ENCODE measurements around the gene IGFL4.
A peak's percentile ranks its signal among the peaks of the same experiment; 100 is the strongest.
"Not testable (repeated sequence)": the region's sequence is repeated elsewhere in the genome, so short reads cannot be mapped to it uniquely, and the experiment has no call there.

Gene IGFL4

DNA sequence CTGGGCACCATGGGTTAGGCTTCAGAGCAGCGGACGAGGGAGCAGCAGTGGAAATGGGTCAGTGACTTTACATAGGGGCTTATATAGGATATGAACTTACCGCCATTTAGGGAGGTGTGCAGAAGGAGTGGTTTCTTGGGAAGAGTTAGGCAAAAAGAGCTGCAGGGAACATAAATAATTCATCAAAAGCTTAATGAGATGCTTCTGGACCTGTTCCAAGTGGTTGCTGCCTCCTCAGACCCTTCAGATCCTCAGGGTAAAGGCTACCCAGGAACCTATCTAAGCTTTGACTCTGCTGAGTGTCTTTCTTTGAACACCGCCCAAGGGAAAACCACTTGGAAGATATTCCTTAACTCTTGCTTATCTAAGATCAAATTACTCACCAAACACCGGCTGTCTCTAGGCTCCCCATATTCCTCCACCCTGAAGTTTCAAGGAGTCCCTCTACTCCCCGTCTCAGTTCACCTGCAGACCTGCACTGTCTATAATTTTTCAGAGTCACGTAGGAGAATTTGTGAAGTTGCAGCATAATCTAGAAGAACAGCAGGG lies at the start of gene IGFL4:
IGFL4 (minus strand) TSS at position 51 of the 549 bp plus-strand sequence; CDS start at position 11, 40 bp downstream.
- H3K27ac ChIP-seq, result no peak within 1 kb of the TSS
- DNase-seq (ENCODE audit: low read depth, low spot score), result no peak

DNA sequence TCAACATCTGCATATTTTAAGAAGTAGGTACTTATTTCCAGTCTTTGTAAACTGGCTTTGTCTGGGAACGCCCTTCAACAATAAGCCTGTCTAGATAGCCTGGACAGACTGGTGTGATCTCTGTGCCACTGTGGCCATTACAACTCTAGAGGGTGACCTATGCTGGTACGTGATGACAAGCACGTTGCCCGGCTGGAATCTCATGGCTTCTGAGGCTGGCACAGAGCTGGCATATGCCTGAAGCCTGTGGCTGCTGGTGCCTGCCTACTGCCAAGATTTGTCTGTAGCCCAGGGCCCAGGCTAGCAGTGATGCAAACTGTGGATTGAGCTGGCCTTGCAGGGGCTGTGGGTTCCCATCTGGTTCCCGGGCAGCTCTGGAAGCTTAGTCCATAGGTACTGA lies 49.6 kb upstream of the IGFL4 start:
- no peak for DNase-seq (ENCODE audit: low read depth, low spot score)
- H3K27ac ChIP-seq, result no peak overlapping the region

DNA sequence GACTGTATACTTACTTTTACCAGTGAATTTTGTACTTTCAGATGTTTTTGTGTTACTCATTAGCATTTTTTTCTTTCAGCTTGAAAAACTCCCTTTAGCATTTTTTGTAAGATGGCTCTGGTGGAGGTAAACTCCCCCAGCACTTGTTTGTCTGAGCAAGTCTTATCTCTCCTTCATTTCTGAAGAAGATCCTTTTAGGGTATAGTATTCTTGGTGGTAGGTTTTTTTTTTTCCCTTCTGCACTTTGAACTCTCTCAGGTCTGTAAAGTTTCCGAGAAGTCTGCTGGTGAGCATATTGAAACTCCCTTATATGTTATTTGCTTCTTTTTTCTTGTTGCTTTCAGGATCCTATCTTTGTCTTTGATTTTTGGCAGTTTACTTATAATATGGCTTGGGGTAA lies 48.6 kb upstream of the IGFL4 start:
- no peak for DNase-seq (ENCODE audit: low read depth, low spot score)
- no peak overlapping the region for H3K27ac ChIP-seq

GRCh38 chr19:46088101-46088500 lies 47.3 kb upstream of the IGFL4 start:
- H3K27ac ChIP-seq, result no peak overlapping the region
- no peak for DNase-seq (ENCODE audit: low read depth, low spot score)

DNA sequence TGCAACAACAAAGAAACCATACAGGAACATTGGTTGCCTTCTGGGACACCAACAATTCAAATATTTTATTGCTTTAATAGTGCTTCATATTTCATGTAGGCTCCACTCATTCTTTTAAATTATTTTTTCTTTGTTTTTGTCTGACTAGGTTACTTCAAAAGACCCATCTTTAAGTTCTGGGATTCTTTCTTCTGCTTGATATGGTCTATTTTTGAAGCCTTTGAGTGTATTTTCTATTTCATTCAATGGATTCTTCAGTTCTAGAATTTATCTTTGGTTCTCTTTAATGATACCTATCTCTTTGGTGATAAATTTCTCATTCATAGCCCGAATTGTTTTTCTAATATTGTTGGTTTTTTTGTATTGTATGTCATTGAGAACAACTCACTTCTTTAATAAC lies 45.1 kb upstream of the IGFL4 start:
- H3K27ac ChIP-seq, result no peak overlapping the region

GRCh38 chr19:46082728-46083050 lies 41.9 kb upstream of the IGFL4 start:
- peak; percentile 62 for DNase-seq (ENCODE audit: low read depth, low spot score)

More for the DNA sequence above, 45.1 kb upstream of the IGFL4 start:
- DNase-seq (ENCODE audit: low read depth, low spot score), result no peak

GRCh38 chr19:46081928-46082727 lies 41.3 kb upstream of the IGFL4 start:
- peak overlapping the region; percentile 43 for H3K27ac ChIP-seq

More at GRCh38 chr19:46082728-46083050, 41.9 kb upstream of the IGFL4 start:
- peak overlapping the region; percentile 43 for H3K27ac ChIP-seq

GRCh38 chr19:46080561-46080960 lies 39.8 kb upstream of the IGFL4 start:
- no peak overlapping the region for H3K27ac ChIP-seq
- DNase-seq (ENCODE audit: low read depth, low spot score), result no peak

More at GRCh38 chr19:46081928-46082727, 41.3 kb upstream of the IGFL4 start:
- DNase-seq (ENCODE audit: low read depth, low spot score), result no peak

- no peak overlapping the region for H3K27ac ChIP-seq
- DNase-seq (ENCODE audit: low read depth, low spot score), result no peak
Measured at GRCh38 chr19:46079576-46079975, 38.8 kb upstream of the IGFL4 start.

DNA sequence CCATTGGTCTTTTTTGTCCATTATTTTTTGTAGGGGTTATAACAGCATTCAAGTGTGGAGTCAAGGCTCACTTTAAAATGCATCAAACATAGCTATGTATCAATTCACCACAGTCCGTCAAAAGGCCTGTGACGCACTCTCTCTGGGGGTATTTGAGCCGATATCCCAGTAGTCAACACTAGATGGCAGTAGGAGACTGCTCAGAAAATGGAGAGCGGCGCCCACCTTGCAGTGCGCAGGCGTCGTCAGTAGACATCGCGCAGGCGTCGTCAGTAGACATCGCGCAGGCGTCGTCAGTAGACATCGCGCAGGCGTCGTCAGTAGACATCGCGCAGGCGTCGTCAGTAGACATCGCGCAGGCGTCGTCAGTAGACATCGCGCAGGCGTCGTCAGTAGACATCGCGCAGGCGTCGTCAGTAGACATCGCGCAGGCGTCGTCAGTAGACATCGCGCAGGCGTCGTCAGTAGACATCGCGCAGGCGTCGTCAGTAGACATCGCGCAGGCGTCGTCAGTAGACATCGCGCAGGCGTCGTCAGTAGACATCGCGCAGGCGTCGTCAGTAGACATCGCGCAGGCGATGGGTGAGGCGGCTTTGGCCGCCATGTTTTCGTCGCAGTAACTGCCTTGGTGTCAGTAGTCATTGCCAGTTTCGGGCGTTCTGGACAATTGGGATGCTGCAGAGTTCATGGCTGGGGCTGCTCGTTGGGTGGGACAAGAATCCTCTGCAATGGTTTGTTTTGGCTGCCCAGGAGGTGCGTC lies 38.0 kb upstream of the IGFL4 start:
- H3K27ac ChIP-seq; DNase-seq (ENCODE audit: low read depth, low spot score): not testable (repeated sequence)

DNA sequence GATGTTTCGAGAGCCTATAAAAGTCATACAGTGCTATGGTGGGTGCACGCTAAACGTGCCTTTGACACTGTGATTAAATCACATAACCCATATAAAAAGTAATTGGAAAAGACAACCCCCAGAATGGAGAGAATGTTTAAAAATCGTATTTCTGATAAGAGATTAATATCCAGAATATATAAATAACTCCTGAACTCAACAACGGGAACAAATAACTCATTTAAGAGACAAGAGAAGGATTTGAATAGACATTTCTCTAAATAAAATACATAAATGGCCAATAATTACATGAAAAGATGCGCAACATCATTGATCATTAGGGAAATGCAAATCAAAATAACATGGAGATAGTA lies 37.0 kb upstream of the IGFL4 start:
- no peak overlapping the region for H3K27ac ChIP-seq
- DNase-seq (ENCODE audit: low read depth, low spot score), result no peak

- no peak for DNase-seq (ENCODE audit: low read depth, low spot score)
- H3K27ac ChIP-seq, result no peak overlapping the region
Measured at GRCh38 chr19:46076951-46077814, 36.4 kb upstream of the IGFL4 start.

GRCh38 chr19:46076031-46076880 lies 35.5 kb upstream of the IGFL4 start:
- no peak overlapping the region for H3K27ac ChIP-seq
- no peak for DNase-seq (ENCODE audit: low read depth, low spot score)

DNA sequence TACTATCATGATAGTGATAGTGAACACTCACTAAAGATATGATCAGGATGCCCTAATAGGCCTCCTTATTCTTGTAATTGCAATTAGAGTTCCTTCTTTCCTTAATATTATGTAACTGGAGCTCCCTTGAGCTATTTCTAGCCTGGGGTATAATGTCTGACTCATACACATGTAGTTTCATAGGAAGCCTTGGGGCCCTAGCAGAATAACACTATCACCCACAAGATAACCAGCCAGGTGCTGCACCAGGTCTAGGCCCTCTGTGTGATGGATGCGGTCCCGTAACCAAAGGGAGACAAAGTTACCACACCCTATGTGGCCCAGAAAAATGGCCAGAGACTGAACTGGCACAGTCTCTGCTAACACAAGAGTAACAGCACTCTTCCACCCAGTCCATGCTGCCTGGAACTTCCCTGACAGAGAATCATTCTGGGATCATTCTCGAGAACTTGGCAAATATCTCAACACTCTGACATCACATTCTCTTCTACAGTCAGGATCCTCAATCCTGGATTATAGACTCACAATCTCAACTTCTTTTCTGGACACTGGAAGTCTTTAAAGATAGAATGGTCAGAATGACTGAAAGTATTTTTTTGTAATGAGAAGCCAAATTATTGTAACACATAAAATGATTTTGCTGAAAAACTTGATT lies 32.6 kb upstream of the IGFL4 start:
- no peak for DNase-seq (ENCODE audit: low read depth, low spot score)
- no peak overlapping the region for H3K27ac ChIP-seq

- peak overlapping the region; percentile 69 for H3K27ac ChIP-seq
- DNase-seq (ENCODE audit: low read depth, low spot score), result peak; percentile 88
Measured at GRCh38 chr19:46069806-46070341, 29.1 kb upstream of the IGFL4 start.

DNA sequence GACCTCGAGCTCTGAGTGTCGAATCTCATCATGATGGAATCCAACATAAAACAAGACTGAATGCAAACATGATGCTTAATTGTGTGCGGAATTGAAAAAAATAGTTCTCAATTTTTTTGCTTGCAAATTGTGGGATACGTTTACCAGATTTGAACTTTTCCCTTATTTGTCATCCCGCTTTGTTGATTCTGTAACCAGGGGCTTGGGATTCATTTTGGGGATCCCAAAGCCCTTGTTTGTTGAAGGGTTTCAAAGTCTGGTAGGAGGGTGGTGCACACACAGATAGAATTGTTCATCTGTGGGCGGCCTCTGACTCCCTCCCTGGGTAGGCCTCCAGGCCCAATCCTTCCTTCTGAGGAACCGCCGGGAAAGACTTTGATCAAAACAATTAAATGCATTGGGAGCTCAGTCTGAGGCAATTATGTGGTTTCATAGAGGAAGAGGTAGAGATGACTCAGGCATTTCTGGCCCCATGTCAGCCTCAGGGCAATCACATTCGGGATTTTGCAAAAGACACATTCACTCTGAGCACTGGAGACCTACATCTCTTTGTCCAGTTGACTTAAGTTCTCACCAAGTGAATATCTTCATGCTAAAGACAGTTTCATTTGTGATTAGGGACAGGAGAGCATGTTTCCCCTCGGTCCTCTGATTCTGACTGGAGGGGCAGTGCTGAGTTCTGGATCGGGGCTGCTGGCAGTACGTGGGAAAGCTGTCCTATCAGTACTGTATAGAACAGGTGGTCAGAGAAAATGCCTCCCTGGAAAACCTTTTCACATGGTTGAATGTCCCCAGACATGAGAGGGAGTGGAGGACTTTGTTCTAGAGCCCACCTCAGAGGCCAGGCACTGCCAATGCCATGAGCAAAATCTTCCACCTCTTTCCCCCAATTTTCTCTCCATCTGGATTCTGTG lies 27.8 kb upstream of the IGFL4 start:
- peak; percentile 87 for DNase-seq (ENCODE audit: low read depth, low spot score)
- peak overlapping the region; percentile 69 for H3K27ac ChIP-seq

GRCh38 chr19:46067691-46068090 lies 26.9 kb upstream of the IGFL4 start:
- peak overlapping the region; percentile 69 for H3K27ac ChIP-seq
- DNase-seq (ENCODE audit: low read depth, low spot score), result no peak

- no peak overlapping the region for H3K27ac ChIP-seq
- DNase-seq (ENCODE audit: low read depth, low spot score), result no peak
Measured at GRCh38 chr19:46066471-46066870, 25.7 kb upstream of the IGFL4 start.

All from epithelial cell of prostate (primary cell).